AG20443 (cell line): Measurements from ENCODE around the gene NOTO.

ENCODE experiments used
- DNase-seq: peaks from one replicate; pipeline ENCODE4 v3.0.0; 2012; ENCODE audit warnings: low spot score, mixed read lengths

Gene NOTO

GRCh38 chr2:73257425-73258125, 55.2 kb downstream of the NOTO start:
- no peak for DNase-seq

- DNase-seq: no peak
Measured at GRCh38 chr2:73258186-73258912, 56.0 kb downstream of the NOTO start.

GRCh38 chr2:73258913-73259215, 56.5 kb downstream of the NOTO start:
- DNase-seq: no peak

- DNase-seq: no peak
Measured at GRCh38 chr2:73259276-73259675, 56.9 kb downstream of the NOTO start.

GRCh38 chr2:73259704-73260337, 57.4 kb downstream of the NOTO start:
- no peak for DNase-seq

- peak; percentile 89 for DNase-seq
Measured at GRCh38 chr2:73260338-73260984, 58.1 kb downstream of the NOTO start.
